Cardiac muscle cell (in vitro differentiated cells and primary cell): ENCODE data around the gene RERE. TPM values are rescaled to one million over a fixed set of nuclear protein-coding genes. Genes with fewer than 3 reads are reported as not detected.

ENCODE experiments used
- DNase-seq, 2 donors: peaks; one replicate each; pipeline versions ENCODE4 v3.0.0 to v3.0.0-alpha.2; 2010 to 2017; ENCODE audit warnings: low read depth in 1 of 2, low spot score in 1 of 2
- H3K27ac ChIP-seq: fragments of 200-600 bp; sonication (generic); 2 replicates; pipeline ENCODE4 v1.5.1; 2016
- H3K27me3 ChIP-seq: fragments of 200-600 bp; sonication (generic); 2 replicates; pipeline ENCODE4 v1.6.0; 2016; ENCODE audit warnings: control low read depth
- H3K36me3 ChIP-seq: fragments of 200-600 bp; sonication (generic); 2 replicates; pipeline ENCODE4 v1.5.1; 2016; ENCODE audit warnings: control low read depth
- H3K4me1 ChIP-seq: fragments of 200-600 bp; sonication (generic); 2 replicates; pipeline ENCODE4 v1.8.1; 2017; ENCODE audit warnings: low read depth, mild to moderate bottlenecking, mixed run types
- H3K4me3 ChIP-seq: fragments of 200-600 bp; sonication (generic); 2 replicates; pipeline ENCODE4 v1.5.1; 2016; ENCODE audit warnings: mild to moderate bottlenecking
- H3K9me3 ChIP-seq: fragments of 200-600 bp; sonication (generic); 2 replicates; pipeline ENCODE4 v1.5.1; 2017; ENCODE audit warnings: low read depth, mild to moderate bottlenecking, control low read depth
- CTCF ChIP-seq: IDR thresholded peaks from 2 replicates; pipeline ENCODE4 v1.5.1; 2012; ENCODE audit warnings: low read depth, mild to moderate bottlenecking, low read length
- polyA plus RNA-seq: library from polyadenylated mRNA; unstranded; fragments of >200 nt; fragmentation: Nextera tagmentation; extraction: Ambion mirVana; gene quantifications from 2 replicates; pipeline ENCODE4 v1.2.1, GENCODE V29; 2016
- total RNA-seq: library from RNA; depleted of rRNA; stranded (reverse); fragments of >200 nt; gene quantifications from 2 replicates; pipeline ENCODE4 v1.2.3, GENCODE V29; 2016

RERE gene
- total and polyA plus RNA-seq, 2 experiments from 2014 or later, result 72.5 to 81.0 TPM

- Histone ChIP-seq H3K27me3 (no peaks in the 10 kb centered on the region), H3K9me3 (no peaks in the 10 kb centered on the region), H3K4me3 (no peak overlapping the region), H3K27ac (no peak overlapping the region), H3K36me3 (no peaks in the 10 kb centered on the region), H3K4me1 (peaks cover 50% of the 10 kb centered on the region)
- no peak for DNase-seq
- TF ChIP-seq CTCF, result no peak
Observed at GRCh38 chr1:8420318-8420717, 397.1 kb downstream of the RERE start.

GRCh38 chr1:8419861-8420260 is 397.6 kb downstream of the RERE start:
- Histone ChIP-seq H3K27me3 (no peaks in the 10 kb centered on the region), H3K27ac (no peak overlapping the region), H3K4me3 (no peak overlapping the region), H3K9me3 (no peaks in the 10 kb centered on the region), H3K36me3 (no peaks in the 10 kb centered on the region), H3K4me1 (peaks cover 45% of the 10 kb centered on the region)
- no peak for TF ChIP-seq CTCF
- no peak for DNase-seq

- no peaks in the 10 kb centered on the region for H3K36me3 ChIP-seq
Observed at GRCh38 chr1:8419172-8419571, 398.3 kb downstream of the RERE start.

GRCh38 chr1:8418301-8418700 is 399.1 kb downstream of the RERE start:
- Histone ChIP-seq H3K4me3 (no peak overlapping the region), H3K9me3 (no peaks in the 10 kb centered on the region), H3K27ac (no peak overlapping the region), H3K4me1 (peaks cover 38% of the 10 kb centered on the region), H3K27me3 (no peaks in the 10 kb centered on the region), H3K36me3 (no peaks in the 10 kb centered on the region)
- TF ChIP-seq CTCF, result no peak
- no peak for DNase-seq

More at GRCh38 chr1:8419172-8419571, 398.3 kb downstream of the RERE start:
- no peaks in the 10 kb centered on the region for H3K9me3 ChIP-seq
- H3K4me3 ChIP-seq, result no peak overlapping the region
- no peaks in the 10 kb centered on the region for H3K27me3 ChIP-seq
- H3K4me1 ChIP-seq, result peaks cover 38% of the 10 kb centered on the region
- no peak for TF ChIP-seq CTCF
- no peak overlapping the region for H3K27ac ChIP-seq
- DNase-seq, result peak in 1 of 2 donors; percentile 72

GRCh38 chr1:8417625-8418024 is 399.8 kb downstream of the RERE start:
- Histone ChIP-seq H3K27ac (no peak overlapping the region), H3K9me3 (no peaks in the 10 kb centered on the region), H3K4me1 (peaks cover 38% of the 10 kb centered on the region), H3K4me3 (no peak overlapping the region), H3K36me3 (no peaks in the 10 kb centered on the region), H3K27me3 (no peaks in the 10 kb centered on the region)
- DNase-seq, result no peak
- TF ChIP-seq CTCF, result no peak

GRCh38 chr1:8416881-8417280 is 400.6 kb downstream of the RERE start:
- H3K36me3 ChIP-seq, result no peaks in the 10 kb centered on the region
- H3K9me3 ChIP-seq, result no peaks in the 10 kb centered on the region
- peaks cover 31% of the 10 kb centered on the region for H3K4me1 ChIP-seq
- H3K27ac ChIP-seq, result no peak overlapping the region
- no peak for TF ChIP-seq CTCF
- DNase-seq, result no peak
- H3K27me3 ChIP-seq, result no peaks in the 10 kb centered on the region
- no peak overlapping the region for H3K4me3 ChIP-seq
